ENCODE data around the gene TRIP10. TPM values are rescaled to one million over a fixed set of nuclear protein-coding genes. Genes with fewer than 3 reads are reported as not detected.

Gene TRIP10
- total and polyA plus RNA-seq, 2 of the 13 experiments (the other 11 are each of a cell fraction or from before 2014, with no cell fraction given): 32.5 to 33.2 TPM

- TF ChIP-seq CBX2 (IDR thresholded peaks at IDR 0.05; ENCODE audit: low read depth, low read length) (no peak), CBX2 (CRISPR knock-in tag; IDR thresholded peaks at IDR 0.05; ENCODE audit: low read depth) (no peak), THYN1 (CRISPR knock-in tag; IDR thresholded peaks at IDR 0.05; ENCODE audit: borderline replicate concordance, low read depth) (no peak), IKZF4 (CRISPR knock-in tag; IDR thresholded peaks at IDR 0.05; ENCODE audit: borderline replicate concordance, low read depth, not compliant biosample characterization) (no peak), KLF13 (CRISPR knock-in tag; IDR thresholded peaks at IDR 0.05) (no peak), HNF1A (IDR thresholded peaks at IDR 0.05; ENCODE audit: low read depth) (peak; percentile 41; the same call in 1 of the 2 replicates), HNF1A (CRISPR knock-in tag; IDR thresholded peaks at IDR 0.05; ENCODE audit: borderline replicate concordance) (peak; percentile 82; the same call in 1 of the 2 replicates), ZNF589 (CRISPR knock-in tag; conservative IDR thresholded peaks at IDR 0.05) (peak; percentile 55; the same call in 1 of the 2 replicates), YEATS2 (CRISPR knock-in tag; IDR thresholded peaks at IDR 0.05; ENCODE audit: borderline replicate concordance) (peak; percentile 65; the same call in 1 of the 2 replicates), ZNF512 (CRISPR knock-in tag; IDR thresholded peaks at IDR 0.05) (no peak), NCOA2 (CRISPR knock-in tag; IDR thresholded peaks at IDR 0.05) (peak; percentile 94), KDM6A (CRISPR knock-in tag; IDR thresholded peaks at IDR 0.05; ENCODE audit: low read depth) (peak; percentile 69), PRDM10 (CRISPR knock-in tag; IDR thresholded peaks at IDR 0.05; ENCODE audit: low read depth) (peak; percentile 83), CREM (IDR thresholded peaks at IDR 0.05) (peak; percentile 70; the same call in 1 of the 2 replicates), CREM (CRISPR knock-in tag; IDR thresholded peaks at IDR 0.05) (no peak), ZNF562 (CRISPR knock-in tag; IDR thresholded peaks at IDR 0.05; ENCODE audit: borderline replicate concordance) (no peak), MEIS1 (CRISPR knock-in tag; IDR thresholded peaks at IDR 0.05; ENCODE audit: borderline replicate concordance) (no peak; the same call in 1 of the 2 replicates), TAF1 (CRISPR knock-in tag; IDR thresholded peaks at IDR 0.05) (peak; percentile 55; the same call in 1 of the 2 replicates), HOXA9 (CRISPR knock-in tag; IDR thresholded peaks at IDR 0.05; ENCODE audit: borderline replicate concordance) (no peak), ZNF136 (CRISPR knock-in tag; IDR thresholded peaks at IDR 0.05; ENCODE audit: low read depth) (no peak; the same call in 1 of the 2 replicates), ZFX (CRISPR knock-in tag; IDR thresholded peaks at IDR 0.05; ENCODE audit: low read depth) (peak; percentile 67; the same call in 1 of the 2 replicates)
Observed at GRCh38 chr19:6730153-6730804, 9.2 kb upstream of the TRIP10 start (continued).

Measured in HepG2 (cell line).